Measurements from ENCODE around the gene COQ9.
"Not testable (repeated sequence)": the region's sequence is repeated elsewhere in the genome, so short reads cannot be mapped to it uniquely, and the experiment has no call there.

- TF ChIP-seq, protein P1, sequence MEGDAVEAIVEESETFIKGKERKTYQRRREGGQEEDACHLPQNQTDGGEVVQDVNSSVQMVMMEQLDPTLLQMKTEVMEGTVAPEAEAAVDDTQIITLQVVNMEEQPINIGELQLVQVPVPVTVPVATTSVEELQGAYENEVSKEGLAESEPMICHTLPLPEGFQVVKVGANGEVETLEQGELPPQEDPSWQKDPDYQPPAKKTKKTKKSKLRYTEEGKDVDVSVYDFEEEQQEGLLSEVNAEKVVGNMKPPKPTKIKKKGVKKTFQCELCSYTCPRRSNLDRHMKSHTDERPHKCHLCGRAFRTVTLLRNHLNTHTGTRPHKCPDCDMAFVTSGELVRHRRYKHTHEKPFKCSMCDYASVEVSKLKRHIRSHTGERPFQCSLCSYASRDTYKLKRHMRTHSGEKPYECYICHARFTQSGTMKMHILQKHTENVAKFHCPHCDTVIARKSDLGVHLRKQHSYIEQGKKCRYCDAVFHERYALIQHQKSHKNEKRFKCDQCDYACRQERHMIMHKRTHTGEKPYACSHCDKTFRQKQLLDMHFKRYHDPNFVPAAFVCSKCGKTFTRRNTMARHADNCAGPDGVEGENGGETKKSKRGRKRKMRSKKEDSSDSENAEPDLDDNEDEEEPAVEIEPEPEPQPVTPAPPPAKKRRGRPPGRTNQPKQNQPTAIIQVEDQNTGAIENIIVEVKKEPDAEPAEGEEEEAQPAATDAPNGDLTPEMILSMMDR (IDR thresholded peaks at IDR 0.05), result not testable (repeated sequence)
- not testable (repeated sequence) for TF ChIP-seq POLR2AphosphoS5, POLR2A (IDR thresholded peaks at IDR 0.05)
Measured at GRCh38 chr16:57440551-57440950, 6.7 kb upstream of the COQ9 start.
